GM18508 (cell line): ENCODE data around the gene ETV1.

ENCODE experiments used
- ATAC-seq: cut with Tn5 transposase; IDR thresholded peaks from one replicate; pipeline ENCODE4 v1.9.1; 2021; ENCODE audit warnings: moderate number of reproducible peaks; ENCODE audit not compliant: insufficient read depth, unreplicated experiment

The ETV1 gene

GRCh38 chr7:13988065-13988464, 1.4 kb downstream of the ETV1 start:
- no peak for ATAC-seq

- ATAC-seq: no peak
These were observed 2.1 kb downstream of the ETV1 start for GRCh38 chr7:13987395-13987794.

GRCh38 chr7:13986208-13986607, 3.3 kb downstream of the ETV1 start:
- ATAC-seq: no peak

GRCh38 chr7:13984831-13985685, 4.4 kb downstream of the ETV1 start:
- no peak for ATAC-seq

GRCh38 chr7:13984061-13984460, 5.4 kb downstream of the ETV1 start:
- ATAC-seq: no peak

GRCh38 chr7:13982940-13983677, 6.4 kb downstream of the ETV1 start:
- ATAC-seq: no peak

GRCh38 chr7:13981070-13981469, 8.4 kb downstream of the ETV1 start:
- ATAC-seq: no peak

GRCh38 chr7:13980474-13980873, 9.0 kb downstream of the ETV1 start:
- no peak for ATAC-seq

GRCh38 chr7:13979671-13980435, 9.6 kb downstream of the ETV1 start:
- no peak for ATAC-seq

GRCh38 chr7:13976594-13976993, 12.9 kb downstream of the ETV1 start:
- no peak for ATAC-seq

- ATAC-seq: no peak
These were observed 24.4 kb downstream of the ETV1 start for GRCh38 chr7:13965077-13965476.

GRCh38 chr7:13963925-13964324, 25.5 kb downstream of the ETV1 start:
- ATAC-seq: no peak

- ATAC-seq: no peak
These were observed 34.0 kb downstream of the ETV1 start for GRCh38 chr7:13955494-13955893.

GRCh38 chr7:13953368-13953767, 36.1 kb downstream of the ETV1 start:
- ATAC-seq: no peak

- ATAC-seq: no peak
These were observed 36.5 kb downstream of the ETV1 start for GRCh38 chr7:13952921-13953320.

GRCh38 chr7:13949939-13950338, 39.5 kb downstream of the ETV1 start:
- no peak for ATAC-seq

GRCh38 chr7:13949445-13949844, 40.0 kb downstream of the ETV1 start:
- ATAC-seq: no peak

GRCh38 chr7:13948019-13948801, 41.3 kb downstream of the ETV1 start:
- no peak for ATAC-seq

GRCh38 chr7:13947535-13947934, 41.9 kb downstream of the ETV1 start:
- ATAC-seq: no peak

GRCh38 chr7:13946181-13946580, 43.3 kb downstream of the ETV1 start:
- no peak for ATAC-seq
